ENCODE measurements around the gene WFDC5.

GRCh38 chr20:45136911-45137310, 21.9 kb upstream of the WFDC5 start:
- TF ChIP-seq CTCF (IDR thresholded peaks at IDR 0.05) (no peak), ZFX (IDR thresholded peaks at IDR 0.05; ENCODE audit: borderline replicate concordance) (no peak)
